HG03442 (cell line): ENCODE measurements around the gene PDGFA.

Experiments used
- ATAC-seq: cut with Tn5 transposase; IDR thresholded peaks from one replicate; pipeline ENCODE4 v1.9.1; 2021; ENCODE audit warnings: mild to moderate bottlenecking, moderate library complexity; ENCODE audit not compliant: unreplicated experiment

Gene PDGFA

GRCh38 chr7:462173-463103 lies 57.2 kb downstream of the PDGFA start:
- no peak for ATAC-seq

GRCh38 chr7:461453-462172 lies 58.0 kb downstream of the PDGFA start:
- ATAC-seq: no peak

DNA sequence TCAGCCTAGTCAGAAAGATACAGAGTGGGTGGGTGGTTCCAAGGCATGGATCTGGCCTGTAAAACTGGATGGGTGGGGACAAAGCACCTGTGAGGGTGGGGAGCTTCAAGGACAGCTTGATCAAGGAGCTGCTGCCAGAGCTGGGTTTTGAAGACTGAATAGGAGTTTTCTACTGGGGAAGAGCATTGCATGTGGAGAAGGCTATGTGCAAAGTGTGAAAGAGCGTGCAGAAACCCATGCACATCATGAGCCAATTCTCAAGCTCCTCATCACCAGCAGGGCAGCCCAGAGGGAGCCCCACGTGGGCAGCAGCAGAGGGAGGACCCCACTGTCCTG lies 58.6 kb downstream of the PDGFA start:
- no peak for ATAC-seq

DNA sequence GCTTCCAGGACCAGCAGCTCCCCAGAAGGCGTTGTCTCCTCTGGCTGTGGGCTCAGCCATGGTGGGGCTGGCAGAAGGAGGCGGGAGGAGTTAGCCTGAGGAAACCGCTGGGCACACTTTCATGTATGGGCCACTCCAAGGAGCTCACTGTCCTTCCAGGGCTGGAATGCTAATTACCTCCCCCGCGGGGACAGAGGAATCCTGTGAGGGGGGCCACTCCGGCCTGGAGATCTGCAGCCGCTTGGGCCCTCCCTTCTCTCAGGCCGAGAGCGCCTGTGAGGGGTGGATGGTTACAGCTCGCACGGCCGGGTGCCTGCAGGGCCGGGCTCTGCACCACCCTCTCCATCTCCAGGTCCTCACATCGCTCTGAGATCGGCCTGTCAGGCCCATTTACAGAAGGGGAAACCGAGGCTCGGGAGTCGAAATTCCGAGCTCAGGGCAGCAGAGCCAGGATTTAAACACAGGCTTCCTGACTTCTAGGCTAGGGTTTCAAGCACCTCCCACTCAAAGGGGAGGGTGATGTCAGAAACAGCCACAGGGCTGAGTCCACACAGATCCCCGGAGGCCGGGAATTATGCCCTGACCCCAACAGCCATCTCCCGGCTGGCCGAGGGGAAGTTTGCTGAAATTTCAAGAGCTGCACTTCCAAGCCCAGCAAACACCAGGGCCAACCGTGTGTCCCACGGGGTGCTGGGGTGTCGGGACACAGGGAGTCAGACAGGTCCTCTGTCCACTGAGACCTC lies 59.1 kb downstream of the PDGFA start:
- ATAC-seq: no peak

GRCh38 chr7:459584-460373 lies 59.9 kb downstream of the PDGFA start:
- ATAC-seq: no peak

GRCh38 chr7:458511-459245 lies 61.0 kb downstream of the PDGFA start:
- ATAC-seq: no peak

DNA sequence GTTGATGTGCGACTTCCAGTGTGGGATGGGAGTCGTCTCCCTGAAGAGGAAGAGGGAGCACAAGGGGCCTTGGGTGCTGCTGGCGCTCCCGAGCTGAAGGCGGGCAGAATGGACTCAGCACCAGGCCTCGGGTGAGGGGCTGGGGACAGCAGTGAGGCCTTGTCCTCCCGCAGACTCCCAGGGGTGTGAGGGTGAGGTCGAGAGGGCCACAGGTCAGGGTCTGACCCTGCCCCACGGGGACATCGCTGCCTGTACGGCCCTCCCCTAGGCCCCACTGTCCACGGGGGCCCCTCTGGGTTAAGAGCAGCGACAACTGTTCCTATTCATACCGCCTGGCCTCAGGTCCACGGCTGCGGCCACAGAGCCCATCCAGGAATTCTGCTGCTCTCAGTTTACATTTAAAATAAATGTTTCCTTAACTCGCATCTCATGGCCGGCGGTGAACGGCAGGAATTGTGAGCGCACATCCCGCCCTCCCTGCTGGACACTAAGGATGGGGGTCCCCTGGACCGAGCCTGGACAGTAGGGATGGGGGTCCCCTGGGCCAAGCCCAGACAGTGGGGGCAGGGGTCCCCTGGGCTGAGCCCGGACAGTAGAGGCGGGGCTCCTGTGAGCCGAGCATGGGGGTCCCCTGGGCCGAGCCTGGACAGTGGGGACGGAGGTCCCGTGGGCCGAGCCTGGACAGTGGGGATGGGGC lies 61.7 kb downstream of the PDGFA start:
- ATAC-seq: no peak

GRCh38 chr7:455110-455928 lies 64.3 kb downstream of the PDGFA start:
- ATAC-seq: no peak

GRCh38 chr7:454356-455109 lies 65.1 kb downstream of the PDGFA start:
- ATAC-seq: no peak

DNA sequence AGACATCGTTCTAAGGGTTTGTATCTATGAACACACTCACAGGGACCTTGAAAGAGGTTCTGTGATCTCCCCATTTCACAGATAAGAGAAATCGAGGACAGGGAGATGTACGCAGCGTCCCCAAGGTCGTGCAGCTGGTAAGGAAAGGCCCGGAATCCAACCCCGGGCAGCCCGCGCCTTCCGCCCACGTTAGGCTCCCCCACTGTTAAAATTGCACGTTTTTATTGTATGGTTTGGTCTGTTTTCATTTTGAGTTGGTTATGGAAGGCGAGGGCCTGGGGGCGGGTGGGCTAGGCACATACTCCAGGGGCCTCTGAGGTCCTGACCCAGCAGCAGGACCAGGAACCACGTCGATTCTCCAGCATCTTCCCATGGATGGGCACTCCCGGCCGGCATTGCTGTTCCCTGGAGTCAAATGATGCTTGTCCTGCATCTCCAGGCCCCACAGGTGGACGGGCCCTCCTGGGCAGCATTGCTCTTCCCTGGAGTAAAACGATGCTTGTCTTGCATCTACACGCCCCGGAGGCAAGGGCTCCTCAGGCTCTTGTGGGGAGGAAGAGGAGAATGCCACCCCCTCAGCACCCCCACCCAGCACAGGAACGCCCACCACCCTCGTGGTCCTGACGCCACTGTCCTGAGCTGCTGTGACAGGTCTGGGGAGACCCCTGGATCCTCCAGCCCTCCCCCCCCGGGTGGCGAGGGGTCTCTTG lies 65.9 kb downstream of the PDGFA start:
- ATAC-seq: no peak

DNA sequence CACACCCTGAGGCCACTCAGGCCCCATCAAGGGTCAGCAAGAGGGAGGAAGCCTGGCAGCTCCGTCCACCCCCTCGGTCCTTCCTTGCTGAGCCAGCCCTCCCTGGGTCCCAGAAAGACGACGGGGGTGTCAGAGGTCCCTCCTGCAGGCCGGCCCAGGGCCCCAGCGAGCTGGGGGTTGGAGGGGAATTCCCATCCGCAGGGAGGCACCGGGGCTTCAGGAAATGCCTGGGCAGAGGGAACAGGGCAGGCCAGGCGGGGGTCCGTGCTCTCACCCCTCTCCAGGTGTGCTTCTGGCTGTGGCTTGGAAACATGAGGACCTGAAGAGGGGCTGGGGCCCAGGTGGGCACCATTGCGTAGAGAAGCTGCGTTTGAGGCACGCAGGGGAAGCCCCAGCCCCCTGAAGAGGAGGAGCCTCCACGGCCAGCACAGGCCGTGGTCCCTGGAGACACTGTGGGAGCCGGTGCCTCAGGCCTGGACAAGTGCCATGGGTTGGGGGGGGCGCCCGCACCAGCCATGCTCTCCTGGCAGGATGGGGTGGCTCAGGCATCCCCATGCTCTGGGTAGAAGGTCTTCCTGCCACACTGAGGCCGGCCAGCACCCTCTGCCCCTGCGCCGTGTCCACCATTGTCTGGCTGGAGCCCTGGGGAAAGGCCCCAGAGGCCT lies 66.7 kb downstream of the PDGFA start:
- ATAC-seq: no peak

DNA sequence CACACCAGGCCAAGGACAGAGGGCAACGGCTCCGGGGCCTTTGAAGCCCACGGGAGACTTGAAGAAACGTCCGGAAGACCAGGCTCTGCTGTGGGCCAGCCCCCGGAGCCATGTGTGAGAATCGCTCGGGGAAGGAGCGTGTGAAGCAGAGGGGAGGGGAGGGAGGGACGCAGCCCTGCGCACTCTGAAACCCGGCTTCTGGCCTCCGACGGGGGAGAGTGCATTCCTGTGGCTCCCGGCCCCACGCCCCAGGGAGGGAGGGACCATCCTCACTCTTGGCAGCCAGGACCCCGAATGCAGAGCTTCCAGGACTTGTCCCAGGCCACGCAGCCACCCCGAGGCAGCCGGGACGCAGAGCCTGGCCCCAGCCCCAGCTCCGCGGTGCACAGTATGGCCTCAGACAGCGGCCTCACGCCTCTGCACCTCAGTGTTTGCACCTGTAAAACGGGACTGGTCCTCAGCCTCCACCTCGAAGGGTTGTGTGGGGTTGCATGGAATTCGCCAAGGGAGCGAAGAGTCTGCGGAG lies 67.4 kb downstream of the PDGFA start:
- no peak for ATAC-seq

DNA sequence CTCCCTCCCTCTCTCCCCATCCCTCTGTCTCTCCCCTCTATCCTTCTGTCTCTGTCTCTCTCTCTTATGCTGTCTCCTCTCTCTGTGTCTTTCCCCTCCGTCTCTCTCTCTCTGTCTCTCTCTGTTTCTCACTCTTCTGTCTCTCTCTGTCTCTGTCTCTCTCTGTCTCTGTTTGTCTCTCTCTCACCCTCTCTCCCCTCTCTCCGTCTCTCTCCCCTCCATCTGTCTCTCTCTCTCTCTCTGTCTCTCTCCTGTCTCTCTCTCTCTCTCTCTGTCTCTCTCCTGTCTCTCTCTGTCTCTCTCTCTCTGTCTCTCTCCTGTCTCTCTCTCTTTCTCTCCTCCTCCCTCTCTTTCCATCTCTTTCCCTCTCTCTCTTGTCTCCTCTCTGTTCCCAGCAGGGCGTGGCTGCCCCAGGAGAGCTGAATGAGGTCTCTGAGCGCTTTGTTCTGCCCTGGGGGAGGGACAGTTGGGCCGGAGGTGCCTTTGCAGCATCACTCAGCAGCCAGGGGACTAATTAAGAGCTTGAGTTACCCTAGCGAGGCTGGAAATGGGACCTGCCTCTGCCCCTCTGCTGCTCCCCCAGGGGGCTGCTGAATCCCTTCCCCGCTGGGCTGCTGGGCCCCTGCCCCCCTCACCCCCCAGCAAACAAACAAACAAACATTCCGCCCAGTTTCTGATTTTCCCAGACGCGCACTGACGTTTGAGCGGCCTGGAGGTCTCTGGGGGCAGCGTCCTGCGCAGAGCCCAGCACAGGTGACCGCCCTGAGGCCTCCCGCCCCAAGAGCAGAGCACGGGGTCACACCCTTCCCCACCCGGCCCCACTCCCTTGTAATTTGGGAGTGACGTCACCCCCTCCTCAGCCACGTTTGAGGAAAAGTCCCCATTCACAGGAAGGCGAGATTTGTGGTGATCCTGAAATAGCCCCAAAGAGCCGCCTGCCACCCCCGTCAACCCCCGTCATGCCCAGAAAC lies 68.1 kb downstream of the PDGFA start:
- ATAC-seq: no peak

GRCh38 chr7:450741-451140 lies 68.9 kb downstream of the PDGFA start:
- no peak for ATAC-seq

- no peak for ATAC-seq
These were observed 69.6 kb downstream of the PDGFA start for GRCh38 chr7:450036-450435.
